ENCODE data around the gene TNFSF10.

The TNFSF10 gene

DNA sequence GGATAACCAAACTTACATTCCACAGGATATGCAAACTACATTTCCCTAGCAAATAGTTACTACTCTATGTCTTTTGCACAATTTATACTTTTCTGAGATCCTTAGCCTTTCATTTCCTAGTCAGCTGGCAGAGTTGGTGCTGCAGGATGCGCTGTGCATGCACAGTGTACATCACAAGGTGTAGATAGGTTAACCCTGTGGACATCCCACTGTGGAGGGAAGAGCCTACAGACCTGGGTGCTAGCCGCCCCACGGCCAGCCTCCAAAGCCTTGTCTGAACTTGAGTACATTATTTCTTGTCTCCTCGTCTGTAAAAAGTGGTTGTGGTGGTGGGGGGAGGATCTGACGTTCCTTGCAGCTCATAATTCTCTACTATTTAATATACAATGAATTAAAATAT is 3.5 kb downstream of the TNFSF10 start:
- TF ChIP-seq, protein P1, sequence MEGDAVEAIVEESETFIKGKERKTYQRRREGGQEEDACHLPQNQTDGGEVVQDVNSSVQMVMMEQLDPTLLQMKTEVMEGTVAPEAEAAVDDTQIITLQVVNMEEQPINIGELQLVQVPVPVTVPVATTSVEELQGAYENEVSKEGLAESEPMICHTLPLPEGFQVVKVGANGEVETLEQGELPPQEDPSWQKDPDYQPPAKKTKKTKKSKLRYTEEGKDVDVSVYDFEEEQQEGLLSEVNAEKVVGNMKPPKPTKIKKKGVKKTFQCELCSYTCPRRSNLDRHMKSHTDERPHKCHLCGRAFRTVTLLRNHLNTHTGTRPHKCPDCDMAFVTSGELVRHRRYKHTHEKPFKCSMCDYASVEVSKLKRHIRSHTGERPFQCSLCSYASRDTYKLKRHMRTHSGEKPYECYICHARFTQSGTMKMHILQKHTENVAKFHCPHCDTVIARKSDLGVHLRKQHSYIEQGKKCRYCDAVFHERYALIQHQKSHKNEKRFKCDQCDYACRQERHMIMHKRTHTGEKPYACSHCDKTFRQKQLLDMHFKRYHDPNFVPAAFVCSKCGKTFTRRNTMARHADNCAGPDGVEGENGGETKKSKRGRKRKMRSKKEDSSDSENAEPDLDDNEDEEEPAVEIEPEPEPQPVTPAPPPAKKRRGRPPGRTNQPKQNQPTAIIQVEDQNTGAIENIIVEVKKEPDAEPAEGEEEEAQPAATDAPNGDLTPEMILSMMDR (IDR thresholded peaks at IDR 0.05): no peak
- DNase-seq: no peak
- no peaks in the 10 kb centered on the region for H3K27me3 ChIP-seq
- no peaks in the 10 kb centered on the region for H3K9me3 ChIP-seq
- H3K4me1 ChIP-seq: peaks cover 0 to 19% (median 8%) of the 10 kb centered on the region in 4 donors
- H3K27ac ChIP-seq: no peak overlapping the region
- intact Hi-C loops (cut with DNase I; ENCODE audit: low total_unique reads): no loop called here
- no peaks in the 10 kb centered on the region for H3K36me3 ChIP-seq
- H3K4me3 ChIP-seq: no peak overlapping the region

DNA sequence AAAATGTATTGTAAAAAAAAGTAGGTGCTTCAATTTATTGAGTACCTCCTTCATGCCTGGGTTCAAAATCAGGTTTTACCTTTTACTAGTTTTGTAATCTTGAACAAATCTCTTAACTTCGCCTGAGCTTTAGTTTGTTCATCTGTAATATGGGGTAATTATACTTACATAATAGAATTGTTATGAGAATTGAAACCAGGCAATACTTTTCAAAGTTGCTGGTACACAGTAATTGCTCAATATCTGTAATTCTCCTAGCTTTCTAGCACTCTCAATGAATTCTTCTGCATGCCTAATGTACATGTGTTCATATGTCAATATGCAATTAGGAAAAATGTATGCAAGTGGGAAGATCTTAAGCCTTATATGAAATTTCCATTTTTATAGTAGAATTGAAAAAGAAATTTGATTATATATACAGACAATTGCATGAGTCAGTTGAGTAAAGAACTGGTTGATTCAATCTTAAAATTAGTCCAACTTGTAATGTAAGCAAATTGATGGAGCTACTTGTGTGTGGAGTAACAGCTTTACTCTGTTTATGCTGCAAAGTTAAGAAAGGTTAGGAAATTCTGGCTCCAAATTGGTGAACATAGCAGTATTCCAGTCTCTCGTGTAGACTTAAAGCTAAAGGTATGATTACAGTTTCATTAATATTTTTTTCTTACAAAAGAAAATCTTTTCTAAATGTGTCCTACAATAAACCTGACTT is 4.1 kb downstream of the TNFSF10 start:
- DNase-seq: no peak
- Histone ChIP-seq H3K27ac (no peak overlapping the region), H3K4me3 (no peak overlapping the region), H3K4me1 (peaks cover 0 to 19% (median 8%) of the 10 kb centered on the region in 4 donors), H3K9me3 (no peaks in the 10 kb centered on the region), H3K27me3 (no peaks in the 10 kb centered on the region), H3K36me3 (peaks cover 0 to under 1% (median 0%) of the 10 kb centered on the region in 3 donors)
- intact Hi-C loops (cut with DNase I; ENCODE audit: low total_unique reads): no loop called here
- TF ChIP-seq, protein P1 (IDR thresholded peaks at IDR 0.05): no peak

GRCh38 chr3:172517859-172518466 is 5.3 kb downstream of the TNFSF10 start:
- no peak overlapping the region for H3K27ac ChIP-seq
- no peak overlapping the region for H3K4me3 ChIP-seq
- peaks cover 0 to 11% (median 0%) of the 10 kb centered on the region in 3 donors for H3K36me3 ChIP-seq
- DNase-seq: no peak
- TF ChIP-seq, protein P1 (IDR thresholded peaks at IDR 0.05): no peak
- no peaks in the 10 kb centered on the region for H3K27me3 ChIP-seq
- peaks cover 0 to 19% (median 8%) of the 10 kb centered on the region in 4 donors for H3K4me1 ChIP-seq
- intact Hi-C loops (cut with DNase I; ENCODE audit: low total_unique reads): no loop called here
- H3K9me3 ChIP-seq: no peaks in the 10 kb centered on the region

- DNase-seq: peak; percentile 69 to 74
- Histone ChIP-seq H3K27me3 (no peaks in the 10 kb centered on the region), H3K4me3 (no peak overlapping the region), H3K4me1 (peaks cover 0 to 19% (median 8%) of the 10 kb centered on the region in 4 donors), H3K36me3 (peaks cover 0 to 23% (median 0%) of the 10 kb centered on the region in 3 donors), H3K27ac (peak overlapping the region; percentile 19 to 50), H3K9me3 (no peaks in the 10 kb centered on the region)
- TF ChIP-seq, protein P1 (IDR thresholded peaks at IDR 0.05): no peak
- intact Hi-C loops (cut with DNase I; ENCODE audit: low total_unique reads): no loop called here
Observed at GRCh38 chr3:172516318-172517214, 6.7 kb downstream of the TNFSF10 start.

DNA sequence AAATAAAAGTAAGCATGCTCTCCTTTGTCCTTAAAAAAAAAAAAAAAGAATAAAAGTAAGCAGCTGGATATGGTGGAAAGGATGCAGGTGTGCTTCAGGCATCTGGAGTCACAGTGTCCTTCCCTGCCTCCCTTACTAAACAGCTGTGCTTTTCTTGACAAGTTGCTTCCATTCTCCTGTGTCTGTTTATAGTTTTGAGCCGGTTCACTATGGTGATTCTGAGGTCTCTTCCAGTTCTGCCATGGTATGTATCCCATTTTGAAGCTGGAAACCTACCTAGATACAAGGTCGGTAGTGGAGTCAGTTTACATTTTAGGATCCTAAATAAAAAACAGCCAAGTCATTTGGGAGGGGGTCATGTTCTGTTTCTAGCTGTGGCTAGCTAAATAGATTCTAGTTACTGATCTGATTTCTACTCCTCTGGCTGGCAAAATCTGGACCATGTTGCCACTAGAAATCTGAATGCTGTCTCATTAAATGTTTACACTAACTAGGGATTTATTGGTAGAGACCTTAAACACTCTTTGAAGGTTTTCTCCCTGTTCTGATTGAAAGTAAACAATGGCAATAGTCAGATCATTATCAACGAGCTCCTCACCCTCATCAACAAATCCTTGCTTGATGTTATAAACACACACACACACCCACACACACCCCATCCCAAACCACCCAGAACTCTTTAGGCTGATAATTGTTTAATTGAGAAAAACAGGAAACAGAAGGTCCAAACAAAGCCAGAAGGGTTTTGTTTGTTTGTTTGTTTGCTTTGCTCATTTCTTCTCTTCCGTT is 7.9 kb downstream of the TNFSF10 start:
- no peaks in the 10 kb centered on the region for H3K27me3 ChIP-seq
- H3K27ac ChIP-seq: no peak overlapping the region
- peaks cover 0 to 30% (median 0%) of the 10 kb centered on the region in 3 donors for H3K36me3 ChIP-seq
- TF ChIP-seq, protein P1 (IDR thresholded peaks at IDR 0.05): no peak
- DNase-seq: no peak
- intact Hi-C loops (cut with DNase I; ENCODE audit: low total_unique reads): no loop called here
- H3K4me1 ChIP-seq: peaks cover 0 to 19% (median 8%) of the 10 kb centered on the region in 4 donors
- no peaks in the 10 kb centered on the region for H3K9me3 ChIP-seq
- H3K4me3 ChIP-seq: no peak overlapping the region

All from tibial artery (tissue), 4 donors.